AG09309 (cell line): ENCODE measurements around the gene NDRG4.

Experiments
- DNase-seq: peaks from one replicate; pipeline ENCODE4 v3.0.0-alpha.2; 2010; ENCODE audit warnings: low read depth
- H3K4me3 ChIP-seq: 2 replicates; pipeline ENCODE4 v1.5.1; 2011; ENCODE audit warnings: mild to moderate bottlenecking, low read depth, low read length, moderate library complexity; ENCODE audit not compliant: control insufficient read depth
- TF ChIP-seq, protein P1 (sequence below): IDR thresholded peaks from 2 replicates; pipeline ENCODE4 v1.5.1; 2011; ENCODE audit warnings: mild to moderate bottlenecking, low read depth, low read length, inconsistent platforms; ENCODE audit not compliant: insufficient read depth, control insufficient read depth; ENCODE audit errors: missing control alignments

NDRG4 gene

GRCh38 chr16:58461056-58461455 lies 38.9 kb upstream of the NDRG4 start:
- no peak for DNase-seq
- TF ChIP-seq, protein P1, sequence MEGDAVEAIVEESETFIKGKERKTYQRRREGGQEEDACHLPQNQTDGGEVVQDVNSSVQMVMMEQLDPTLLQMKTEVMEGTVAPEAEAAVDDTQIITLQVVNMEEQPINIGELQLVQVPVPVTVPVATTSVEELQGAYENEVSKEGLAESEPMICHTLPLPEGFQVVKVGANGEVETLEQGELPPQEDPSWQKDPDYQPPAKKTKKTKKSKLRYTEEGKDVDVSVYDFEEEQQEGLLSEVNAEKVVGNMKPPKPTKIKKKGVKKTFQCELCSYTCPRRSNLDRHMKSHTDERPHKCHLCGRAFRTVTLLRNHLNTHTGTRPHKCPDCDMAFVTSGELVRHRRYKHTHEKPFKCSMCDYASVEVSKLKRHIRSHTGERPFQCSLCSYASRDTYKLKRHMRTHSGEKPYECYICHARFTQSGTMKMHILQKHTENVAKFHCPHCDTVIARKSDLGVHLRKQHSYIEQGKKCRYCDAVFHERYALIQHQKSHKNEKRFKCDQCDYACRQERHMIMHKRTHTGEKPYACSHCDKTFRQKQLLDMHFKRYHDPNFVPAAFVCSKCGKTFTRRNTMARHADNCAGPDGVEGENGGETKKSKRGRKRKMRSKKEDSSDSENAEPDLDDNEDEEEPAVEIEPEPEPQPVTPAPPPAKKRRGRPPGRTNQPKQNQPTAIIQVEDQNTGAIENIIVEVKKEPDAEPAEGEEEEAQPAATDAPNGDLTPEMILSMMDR = no peak
- no peak overlapping the region for H3K4me3 ChIP-seq

- H3K4me3 ChIP-seq = no peak overlapping the region
- DNase-seq = no peak
- TF ChIP-seq, protein P1 = no peak
These were observed 38.3 kb upstream of the NDRG4 start for GRCh38 chr16:58461640-58462039.

GRCh38 chr16:58462089-58462488 lies 37.9 kb upstream of the NDRG4 start:
- H3K4me3 ChIP-seq = no peak overlapping the region
- TF ChIP-seq, protein P1 = no peak
- DNase-seq = no peak

DNA sequence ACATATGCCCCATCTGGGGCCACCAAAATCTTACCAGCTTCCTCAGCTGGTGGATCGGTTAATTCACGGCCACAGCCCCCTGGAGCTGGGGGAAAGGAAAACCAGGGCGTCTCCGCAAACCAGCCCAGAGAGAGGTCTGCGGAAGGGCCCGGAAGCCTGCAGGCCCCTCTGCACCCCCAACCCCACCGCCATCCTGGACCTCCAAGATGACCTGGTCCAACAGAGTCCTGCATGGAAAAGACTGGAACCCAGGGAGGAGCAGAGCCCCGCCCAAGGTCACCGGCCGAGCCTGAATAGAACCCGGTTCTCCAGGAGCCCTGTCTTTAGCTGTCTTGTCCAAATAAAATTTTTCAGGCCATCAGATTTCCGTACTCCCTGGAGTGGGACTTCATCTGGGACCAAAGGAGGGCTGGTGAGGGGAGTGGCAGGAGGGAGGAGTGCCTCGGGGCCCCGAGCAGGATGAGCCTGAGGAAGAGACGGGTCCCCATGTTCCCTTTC lies 37.4 kb upstream of the NDRG4 start:
- no peak for DNase-seq
- no peak overlapping the region for H3K4me3 ChIP-seq
- TF ChIP-seq, protein P1 = no peak

GRCh38 chr16:58462997-58463941 lies 36.7 kb upstream of the NDRG4 start:
- DNase-seq = no peak
- TF ChIP-seq, protein P1 = no peak
- no peak overlapping the region for H3K4me3 ChIP-seq

- no peak overlapping the region for H3K4me3 ChIP-seq
- TF ChIP-seq, protein P1 = no peak
- no peak for DNase-seq
These were observed 35.7 kb upstream of the NDRG4 start for GRCh38 chr16:58464047-58464915.
